HepG2 (cell line): ENCODE data around the gene OS9. TPM values are rescaled to one million over a fixed set of nuclear protein-coding genes. Genes with fewer than 3 reads are reported as not detected.
A peak's percentile ranks its signal among the peaks of the same experiment; 100 is the strongest.

Source experiments
- ATF7 ChIP-seq, 2 experiments: fragments of 450-650 bp in 1 of 2; sonication (generic) in 1 of 2; formaldehyde crosslinking in 1 of 2; IDR thresholded peaks; 2 replicates each; pipeline versions ENCODE4 v1.4.0 to v1.6.1; 2016 to 2020; ENCODE audit warnings: antibody characterized with exemption in 1 of 2, mild to moderate bottlenecking in 1 of 2, missing genetic modification reagents in 1 of 2
- FOXA3 ChIP-seq: IDR thresholded peaks from 2 replicates; pipeline ENCODE4 v1.6.1; 2016; ENCODE audit warnings: missing genetic modification reagents, missing compliant biosample characterization
- FOXK1 ChIP-seq: sonication (generic); formaldehyde crosslinking; IDR thresholded peaks from 2 replicates; pipeline ENCODE4 v1.4.0; 2020; ENCODE audit warnings: low read depth, missing genetic modification reagents, borderline replicate concordance
- KDM6A ChIP-seq: IDR thresholded peaks from 2 replicates; pipeline ENCODE4 v1.6.1; 2016; ENCODE audit warnings: low read depth
- NFE2L1 ChIP-seq: sonication (generic); formaldehyde crosslinking; IDR thresholded peaks from 2 replicates; pipeline ENCODE4 v1.4.0; 2020; ENCODE audit warnings: missing genetic modification reagents, mild to moderate bottlenecking, borderline replicate concordance
- NPAS2 ChIP-seq: sonication (generic); formaldehyde crosslinking; IDR thresholded peaks from 2 replicates; pipeline ENCODE4 v1.8.0; 2022; ENCODE audit warnings: mild to moderate bottlenecking, missing genetic modification reagents, borderline replicate concordance
- PCBP1 ChIP-seq: fragments of 200-400 bp; formaldehyde crosslinking; IDR thresholded peaks from 2 replicates; pipeline ENCODE4 v1.6.1; 2017; ENCODE audit warnings: mild to moderate bottlenecking, low read depth, low read length, borderline replicate concordance
- SETDB1 ChIP-seq: sonication (generic); formaldehyde crosslinking; IDR thresholded peaks from 2 replicates; pipeline ENCODE4 v1.5.1; 2020; ENCODE audit warnings: missing genetic modification reagents, mild to moderate bottlenecking, borderline replicate concordance
- SRSF9 ChIP-seq: fragments of 200-400 bp; formaldehyde crosslinking; IDR thresholded peaks from 2 replicates; pipeline ENCODE4 v1.6.1; 2018; ENCODE audit warnings: borderline replicate concordance, mild to moderate bottlenecking, low read depth, low read length; ENCODE audit not compliant: insufficient read depth, poor library complexity, severe bottlenecking
- STAG1 ChIP-seq: sonication (generic); formaldehyde crosslinking; IDR thresholded peaks from 2 replicates; pipeline ENCODE4 v1.4.0; 2020; ENCODE audit warnings: missing genetic modification reagents
- TEAD3 ChIP-seq: optimal IDR thresholded peaks from 2 replicates; pipeline ENCODE3; 2016; ENCODE audit warnings: borderline replicate concordance
- TFE3 ChIP-seq: IDR thresholded peaks from 2 replicates; pipeline ENCODE4 v1.6.1; 2016
- THYN1 ChIP-seq: sonication (generic); formaldehyde crosslinking; IDR thresholded peaks from 2 replicates; pipeline ENCODE4 v1.8.1; 2023; ENCODE audit warnings: low read depth, mild to moderate bottlenecking, moderate library complexity, missing genetic modification reagents, borderline replicate concordance
- ZFAT ChIP-seq: sonication (generic); formaldehyde crosslinking; conservative IDR thresholded peaks from 2 replicates; pipeline ENCODE4 v1.8.1; 2023; ENCODE audit warnings: missing genetic modification reagents, inconsistent platforms
- ZNF160 ChIP-seq: sonication (generic); formaldehyde crosslinking; IDR thresholded peaks from 2 replicates; pipeline ENCODE4 v1.8.0; 2022; ENCODE audit warnings: mild to moderate bottlenecking, inconsistent platforms, missing genetic modification reagents
- ZNF354B ChIP-seq: sonication (generic); formaldehyde crosslinking; IDR thresholded peaks from 2 replicates; pipeline ENCODE4 v1.8.0; 2022; ENCODE audit warnings: mild to moderate bottlenecking, missing genetic modification reagents
- polyA plus RNA-seq, 8 experiments: library from polyadenylated mRNA; depleted of rRNA in 3 of 8; stranded (reverse) in 7 of 8; unstranded in 1 of 8; fragments of >200 nt; fragmentation: Illumina TruSeq in 4 of 8; extraction: Trizol in 4 of 8; gene quantifications; 2 replicates each; pipeline versions ENCODE4 v1.2.1 to v1.2.3, GENCODE V29; 2011 to 2016; ENCODE audit warnings: low read depth in 4 of 8, missing spikeins in 1 of 8, mixed read lengths in 1 of 8; ENCODE audit not compliant: insufficient read depth in 1 of 8
- total RNA-seq, 5 experiments: library from RNA; depleted of rRNA; stranded (reverse); fragments of >200 nt; fragmentation: Illumina TruSeq; extraction: Trizol; gene quantifications; 2 replicates each; pipeline ENCODE4 v1.2.3, GENCODE V29; 2016; ENCODE audit warnings: low read depth in 1 of 5
- TF ChIP-seq, protein P1 (sequence below): sonication (generic); formaldehyde crosslinking; IDR thresholded peaks from 2 replicates; pipeline ENCODE4 v1.5.0; 2020; ENCODE audit warnings: mild to moderate bottlenecking, missing genetic modification reagents, borderline replicate concordance

OS9 gene
- total and polyA plus RNA-seq, 2 of the 13 experiments (the other 11 are each of a cell fraction or from before 2014, with no cell fraction given), result 156 to 206 TPM

DNA sequence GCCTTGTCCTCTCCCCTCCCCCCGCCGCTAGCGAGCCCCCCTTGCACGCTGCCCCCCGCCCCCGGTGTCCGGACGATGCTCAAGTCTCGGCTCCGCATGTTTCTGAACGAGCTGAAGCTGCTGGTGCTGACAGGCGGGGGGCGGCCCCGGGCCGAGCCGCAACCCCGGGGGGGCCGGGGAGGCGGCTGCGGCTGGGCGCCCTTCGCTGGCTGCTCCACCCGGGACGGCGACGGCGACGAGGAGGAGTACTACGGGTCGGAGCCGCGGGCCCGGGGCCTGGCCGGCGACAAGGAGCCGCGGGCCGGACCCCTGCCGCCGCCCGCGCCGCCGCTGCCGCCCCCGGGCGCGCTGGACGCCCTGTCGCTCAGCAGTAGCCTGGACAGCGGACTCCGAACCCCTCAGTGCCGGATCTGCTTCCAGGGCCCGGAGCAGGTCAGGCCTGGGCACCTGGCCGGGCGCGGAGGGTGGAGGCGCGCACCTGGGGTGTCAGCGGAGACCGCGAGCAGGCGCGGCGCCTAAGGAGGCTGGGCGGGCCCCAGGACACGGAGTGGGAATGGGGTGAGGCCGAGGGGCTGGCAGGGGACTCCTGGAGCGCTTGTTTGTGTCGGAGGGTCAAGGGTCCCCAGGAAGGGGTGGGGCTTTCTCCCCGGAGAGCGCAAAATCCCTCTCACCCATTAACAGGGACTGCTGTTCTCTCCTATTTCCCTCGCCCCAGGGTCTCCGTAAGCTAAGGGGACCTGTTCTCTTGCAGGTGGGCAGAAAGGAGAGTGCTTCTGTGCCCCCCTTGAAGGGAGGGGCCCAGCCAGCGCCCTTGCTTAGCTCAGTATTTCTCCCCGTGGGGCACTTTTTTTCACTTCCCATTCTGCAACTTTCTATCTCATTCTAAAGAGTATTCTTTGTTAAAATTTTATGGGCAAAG, 61.8 kb downstream of the OS9 start (continued):
- no peak for TF ChIP-seq PCBP1
- TF ChIP-seq THYN1 (CRISPR knock-in tag), result no peak
- no peak for TF ChIP-seq STAG1 (CRISPR knock-in tag)
- 0 out of 2 replicates have a peak, but pooled peaks have one; percentile 28 for TF ChIP-seq ZNF160 (CRISPR knock-in tag)
- no peak for TF ChIP-seq ZNF354B
- no peak for TF ChIP-seq SRSF9
- peak; percentile 31 for TF ChIP-seq TEAD3 (CRISPR knock-in tag)
- no peak for TF ChIP-seq ZFAT (CRISPR knock-in tag)
- no peak for TF ChIP-seq FOXK1 (CRISPR knock-in tag)
- TF ChIP-seq FOXA3 (CRISPR knock-in tag), result 0 out of 2 replicates have a peak, but pooled peaks have one; percentile 8
- TF ChIP-seq NPAS2 (CRISPR knock-in tag), result no peak
- TF ChIP-seq NFE2L1 (CRISPR knock-in tag), result no peak
- no peak for TF ChIP-seq ATF7 (IDR thresholded peaks at IDR 0.05)
- no peak for TF ChIP-seq ATF7 (CRISPR knock-in tag; IDR thresholded peaks at IDR 0.05)
- no peak for TF ChIP-seq KDM6A
- TF ChIP-seq, protein P1, sequence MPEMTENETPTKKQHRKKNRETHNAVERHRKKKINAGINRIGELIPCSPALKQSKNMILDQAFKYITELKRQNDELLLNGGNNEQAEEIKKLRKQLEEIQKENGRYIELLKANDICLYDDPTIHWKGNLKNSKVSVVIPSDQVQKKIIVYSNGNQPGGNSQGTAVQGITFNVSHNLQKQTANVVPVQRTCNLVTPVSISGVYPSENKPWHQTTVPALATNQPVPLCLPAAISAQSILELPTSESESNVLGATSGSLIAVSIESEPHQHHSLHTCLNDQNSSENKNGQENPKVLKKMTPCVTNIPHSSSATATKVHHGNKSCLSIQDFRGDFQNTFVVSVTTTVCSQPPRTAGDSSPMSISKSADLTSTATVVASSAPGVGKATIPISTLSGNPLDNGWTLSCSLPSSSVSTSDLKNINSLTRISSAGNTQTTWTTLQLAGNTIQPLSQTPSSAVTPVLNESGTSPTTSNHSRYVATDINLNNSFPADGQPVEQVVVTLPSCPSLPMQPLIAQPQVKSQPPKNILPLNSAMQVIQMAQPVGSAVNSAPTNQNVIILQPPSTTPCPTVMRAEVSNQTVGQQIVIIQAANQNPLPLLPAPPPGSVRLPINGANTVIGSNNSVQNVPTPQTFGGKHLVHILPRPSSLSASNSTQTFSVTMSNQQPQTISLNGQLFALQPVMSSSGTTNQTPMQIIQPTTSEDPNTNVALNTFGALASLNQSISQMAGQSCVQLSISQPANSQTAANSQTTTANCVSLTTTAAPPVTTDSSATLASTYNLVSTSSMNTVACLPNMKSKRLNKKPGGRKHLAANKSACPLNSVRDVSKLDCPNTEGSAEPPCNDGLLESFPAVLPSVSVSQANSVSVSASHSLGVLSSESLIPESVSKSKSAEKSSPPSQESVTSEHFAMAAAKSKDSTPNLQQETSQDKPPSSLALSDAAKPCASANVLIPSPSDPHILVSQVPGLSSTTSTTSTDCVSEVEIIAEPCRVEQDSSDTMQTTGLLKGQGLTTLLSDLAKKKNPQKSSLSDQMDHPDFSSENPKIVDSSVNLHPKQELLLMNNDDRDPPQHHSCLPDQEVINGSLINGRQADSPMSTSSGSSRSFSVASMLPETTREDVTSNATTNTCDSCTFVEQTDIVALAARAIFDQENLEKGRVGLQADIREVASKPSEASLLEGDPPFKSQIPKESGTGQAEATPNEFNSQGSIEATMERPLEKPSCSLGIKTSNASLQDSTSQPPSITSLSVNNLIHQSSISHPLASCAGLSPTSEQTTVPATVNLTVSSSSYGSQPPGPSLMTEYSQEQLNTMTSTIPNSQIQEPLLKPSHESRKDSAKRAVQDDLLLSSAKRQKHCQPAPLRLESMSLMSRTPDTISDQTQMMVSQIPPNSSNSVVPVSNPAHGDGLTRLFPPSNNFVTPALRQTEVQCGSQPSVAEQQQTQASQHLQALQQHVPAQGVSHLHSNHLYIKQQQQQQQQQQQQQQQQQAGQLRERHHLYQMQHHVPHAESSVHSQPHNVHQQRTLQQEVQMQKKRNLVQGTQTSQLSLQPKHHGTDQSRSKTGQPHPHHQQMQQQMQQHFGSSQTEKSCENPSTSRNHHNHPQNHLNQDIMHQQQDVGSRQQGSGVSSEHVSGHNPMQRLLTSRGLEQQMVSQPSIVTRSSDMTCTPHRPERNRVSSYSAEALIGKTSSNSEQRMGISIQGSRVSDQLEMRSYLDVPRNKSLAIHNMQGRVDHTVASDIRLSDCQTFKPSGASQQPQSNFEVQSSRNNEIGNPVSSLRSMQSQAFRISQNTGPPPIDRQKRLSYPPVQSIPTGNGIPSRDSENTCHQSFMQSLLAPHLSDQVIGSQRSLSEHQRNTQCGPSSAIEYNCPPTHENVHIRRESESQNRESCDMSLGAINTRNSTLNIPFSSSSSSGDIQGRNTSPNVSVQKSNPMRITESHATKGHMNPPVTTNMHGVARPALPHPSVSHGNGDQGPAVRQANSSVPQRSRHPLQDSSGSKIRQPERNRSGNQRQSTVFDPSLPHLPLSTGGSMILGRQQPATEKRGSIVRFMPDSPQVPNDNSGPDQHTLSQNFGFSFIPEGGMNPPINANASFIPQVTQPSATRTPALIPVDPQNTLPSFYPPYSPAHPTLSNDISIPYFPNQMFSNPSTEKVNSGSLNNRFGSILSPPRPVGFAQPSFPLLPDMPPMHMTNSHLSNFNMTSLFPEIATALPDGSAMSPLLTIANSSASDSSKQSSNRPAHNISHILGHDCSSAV (CRISPR knock-in tag), result no peak
- no peak for TF ChIP-seq SETDB1
- no peak for TF ChIP-seq TFE3 (CRISPR knock-in tag)
